Transverse colon (tissue), 4 donors: Measurements from ENCODE around the gene FFAR3.

Experiments
- POLR2AphosphoS5 ChIP-seq, 3 donors: sonication (generic); formaldehyde crosslinking; IDR thresholded peaks; one replicate each; pipeline ENCODE4 v1.6.1; 2016; ENCODE audit warnings: antibody characterized with exemption in 3 of 3
- TF ChIP-seq, protein P1 (sequence below), 5 experiments: fragments of 200-600 bp in 3 of 5; fragments of 450-650 bp in 2 of 5; sonication (generic) in 3 of 5; IDR thresholded peaks; 1 replicate in 2 of 5; 2 replicates in 3 of 5; pipeline ENCODE4 v1.5.1; 2016 to 2017; ENCODE audit warnings: antibody characterized with exemption in 5 of 5, inconsistent platforms in 3 of 5, mild to moderate bottlenecking in 2 of 5, moderate library complexity in 1 of 5

DNA sequence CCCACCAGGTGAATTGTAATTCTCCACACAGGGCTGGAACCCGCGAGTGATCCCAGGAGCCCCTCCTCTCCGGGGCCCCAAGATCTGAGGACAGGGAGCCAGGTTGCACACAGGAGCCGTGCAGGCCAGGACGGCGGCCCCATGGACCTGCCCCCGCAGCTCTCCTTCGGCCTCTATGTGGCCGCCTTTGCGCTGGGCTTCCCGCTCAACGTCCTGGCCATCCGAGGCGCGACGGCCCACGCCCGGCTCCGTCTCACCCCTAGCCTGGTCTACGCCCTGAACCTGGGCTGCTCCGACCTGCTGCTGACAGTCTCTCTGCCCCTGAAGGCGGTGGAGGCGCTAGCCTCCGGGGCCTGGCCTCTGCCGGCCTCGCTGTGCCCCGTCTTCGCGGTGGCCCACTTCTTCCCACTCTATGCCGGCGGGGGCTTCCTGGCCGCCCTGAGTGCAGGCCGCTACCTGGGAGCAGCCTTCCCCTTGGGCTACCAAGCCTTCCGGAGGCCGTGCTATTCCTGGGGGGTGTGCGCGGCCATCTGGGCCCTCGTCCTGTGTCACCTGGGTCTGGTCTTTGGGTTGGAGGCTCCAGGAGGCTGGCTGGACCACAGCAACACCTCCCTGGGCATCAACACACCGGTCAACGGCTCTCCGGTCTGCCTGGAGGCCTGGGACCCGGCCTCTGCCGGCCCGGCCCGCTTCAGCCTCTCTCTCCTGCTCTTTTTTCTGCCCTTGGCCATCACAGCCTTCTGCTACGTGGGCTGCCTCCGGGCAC lies 6.7 kb upstream of the FFAR3 start:
- TF ChIP-seq, protein P1, sequence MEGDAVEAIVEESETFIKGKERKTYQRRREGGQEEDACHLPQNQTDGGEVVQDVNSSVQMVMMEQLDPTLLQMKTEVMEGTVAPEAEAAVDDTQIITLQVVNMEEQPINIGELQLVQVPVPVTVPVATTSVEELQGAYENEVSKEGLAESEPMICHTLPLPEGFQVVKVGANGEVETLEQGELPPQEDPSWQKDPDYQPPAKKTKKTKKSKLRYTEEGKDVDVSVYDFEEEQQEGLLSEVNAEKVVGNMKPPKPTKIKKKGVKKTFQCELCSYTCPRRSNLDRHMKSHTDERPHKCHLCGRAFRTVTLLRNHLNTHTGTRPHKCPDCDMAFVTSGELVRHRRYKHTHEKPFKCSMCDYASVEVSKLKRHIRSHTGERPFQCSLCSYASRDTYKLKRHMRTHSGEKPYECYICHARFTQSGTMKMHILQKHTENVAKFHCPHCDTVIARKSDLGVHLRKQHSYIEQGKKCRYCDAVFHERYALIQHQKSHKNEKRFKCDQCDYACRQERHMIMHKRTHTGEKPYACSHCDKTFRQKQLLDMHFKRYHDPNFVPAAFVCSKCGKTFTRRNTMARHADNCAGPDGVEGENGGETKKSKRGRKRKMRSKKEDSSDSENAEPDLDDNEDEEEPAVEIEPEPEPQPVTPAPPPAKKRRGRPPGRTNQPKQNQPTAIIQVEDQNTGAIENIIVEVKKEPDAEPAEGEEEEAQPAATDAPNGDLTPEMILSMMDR (IDR thresholded peaks at IDR 0.05), result no peak
- no peak for TF ChIP-seq POLR2AphosphoS5 (IDR thresholded peaks at IDR 0.05)
